ENCODE measurements around the gene IMP4.

DNA sequence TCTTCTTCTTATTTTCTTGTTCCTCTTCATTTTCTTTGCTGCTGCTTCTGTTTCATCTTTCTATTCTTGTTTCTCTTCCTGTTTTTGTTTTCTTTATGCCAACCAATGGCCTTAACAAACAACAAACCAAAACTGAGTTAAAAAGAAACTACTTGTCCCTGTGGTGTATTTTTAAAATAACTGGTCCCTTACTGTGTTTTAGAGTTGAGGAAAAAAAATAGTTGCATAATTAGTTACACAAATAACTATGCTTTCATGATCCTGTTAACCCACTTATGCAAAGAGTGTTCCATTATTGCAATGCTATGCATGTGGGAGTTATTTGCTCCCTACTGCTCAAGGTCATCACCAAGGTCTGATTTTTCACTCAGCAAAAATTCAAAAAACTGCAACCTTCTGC, 39.5 kb upstream of the IMP4 start:
- no peak for TF ChIP-seq POLR2A (IDR thresholded peaks at IDR 0.05; ENCODE audit: low read depth, low read length)
- TF ChIP-seq, protein P1, sequence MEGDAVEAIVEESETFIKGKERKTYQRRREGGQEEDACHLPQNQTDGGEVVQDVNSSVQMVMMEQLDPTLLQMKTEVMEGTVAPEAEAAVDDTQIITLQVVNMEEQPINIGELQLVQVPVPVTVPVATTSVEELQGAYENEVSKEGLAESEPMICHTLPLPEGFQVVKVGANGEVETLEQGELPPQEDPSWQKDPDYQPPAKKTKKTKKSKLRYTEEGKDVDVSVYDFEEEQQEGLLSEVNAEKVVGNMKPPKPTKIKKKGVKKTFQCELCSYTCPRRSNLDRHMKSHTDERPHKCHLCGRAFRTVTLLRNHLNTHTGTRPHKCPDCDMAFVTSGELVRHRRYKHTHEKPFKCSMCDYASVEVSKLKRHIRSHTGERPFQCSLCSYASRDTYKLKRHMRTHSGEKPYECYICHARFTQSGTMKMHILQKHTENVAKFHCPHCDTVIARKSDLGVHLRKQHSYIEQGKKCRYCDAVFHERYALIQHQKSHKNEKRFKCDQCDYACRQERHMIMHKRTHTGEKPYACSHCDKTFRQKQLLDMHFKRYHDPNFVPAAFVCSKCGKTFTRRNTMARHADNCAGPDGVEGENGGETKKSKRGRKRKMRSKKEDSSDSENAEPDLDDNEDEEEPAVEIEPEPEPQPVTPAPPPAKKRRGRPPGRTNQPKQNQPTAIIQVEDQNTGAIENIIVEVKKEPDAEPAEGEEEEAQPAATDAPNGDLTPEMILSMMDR (IDR thresholded peaks at IDR 0.05; ENCODE audit: extremely low read depth in 1 of 2, insufficient read depth in 1 of 2, low read depth in 1 of 2, low read length in 2 of 2) = no peak
- no peak for TF ChIP-seq JUN (IDR thresholded peaks at IDR 0.05; ENCODE audit: borderline replicate concordance, insufficient read depth, insufficient read length, low read depth)
- TF ChIP-seq POLR2AphosphoS5 (IDR thresholded peaks at IDR 0.05; ENCODE audit: insufficient read depth, low read depth, low read length) = no peak
- TF ChIP-seq EZH2 (IDR thresholded peaks at IDR 0.05; ENCODE audit: borderline replicate concordance, low read depth, low read length, severe bottlenecking) = no peak
- TF ChIP-seq MYC (IDR thresholded peaks at IDR 0.05; ENCODE audit: low read depth, low read length) = no peak

All from endothelial cell of umbilical vein (primary cell).